HepG2 (cell line): ENCODE results near the gene SLC35F3.

Source experiments
- FOSL2 ChIP-seq: sonication (generic); formaldehyde crosslinking; IDR thresholded peaks from 2 replicates; pipeline ENCODE4 v1.4.0; 2020; ENCODE audit warnings: missing genetic modification reagents
- GLI4 ChIP-seq: sonication (generic); formaldehyde crosslinking; IDR thresholded peaks from 2 replicates; pipeline ENCODE4 v1.5.1; 2020; ENCODE audit warnings: missing genetic modification reagents, mild to moderate bottlenecking, moderate library complexity, borderline replicate concordance
- MAFF ChIP-seq: IDR thresholded peaks from 2 replicates; pipeline ENCODE4 v1.6.1; 2011; ENCODE audit warnings: low read depth, low read length, improper control_type of control experiment
- ZNF180 ChIP-seq: sonication (generic); formaldehyde crosslinking; IDR thresholded peaks from 2 replicates; pipeline ENCODE4 v1.4.0; 2020; ENCODE audit warnings: low read depth, missing genetic modification reagents, borderline replicate concordance

DNA sequence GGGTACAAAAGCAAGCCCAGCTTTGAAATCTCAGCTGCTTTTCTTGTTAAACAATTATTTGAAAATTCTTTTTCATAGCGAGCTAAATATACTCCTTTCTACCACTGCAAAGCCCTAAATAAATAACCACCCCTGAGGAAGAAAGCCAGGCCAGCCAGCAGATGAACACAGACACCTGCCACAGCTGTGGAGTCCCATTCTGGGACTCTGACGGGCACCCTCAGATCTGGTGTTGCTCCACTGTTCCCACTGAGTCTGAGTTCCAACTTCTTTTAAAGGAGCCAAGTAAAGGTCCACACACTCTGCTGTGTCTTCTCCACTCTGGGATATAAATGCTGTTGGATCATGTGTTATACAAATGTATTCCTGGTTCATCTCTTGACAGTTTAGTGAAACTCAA lies 391.1 kb downstream of the SLC35F3 start:
- TF ChIP-seq FOSL2: no peak
- TF ChIP-seq GLI4: no peak
- no peak for TF ChIP-seq MAFF
- no peak for TF ChIP-seq ZNF180 (CRISPR knock-in tag)
